Amniotic stem cell (primary cell): Measurements from ENCODE around the gene FOXJ2.
"Not testable (repeated sequence)": the region's sequence is repeated elsewhere in the genome, so short reads cannot be mapped to it uniquely, and the experiment has no call there.

Experiments
- DNase-seq: peaks from one replicate; lab custom pipeline; 2025; lab: John Stamatoyannopoulos, UW

The FOXJ2 gene

GRCh38 chr12:8032242-8033152, at the start of gene FOXJ2:
TSS of gene FOXJ2 (plus strand) at chr12:8032716. CDS start at chr12:8039833, 7,117 bp downstream.
- DNase-seq = no peak

GRCh38 chr12:7983019-7983418, 49.5 kb upstream of the FOXJ2 start:
- not testable (repeated sequence) for DNase-seq

GRCh38 chr12:7983460-7983859, 49.1 kb upstream of the FOXJ2 start:
- not testable (repeated sequence) for DNase-seq

DNA sequence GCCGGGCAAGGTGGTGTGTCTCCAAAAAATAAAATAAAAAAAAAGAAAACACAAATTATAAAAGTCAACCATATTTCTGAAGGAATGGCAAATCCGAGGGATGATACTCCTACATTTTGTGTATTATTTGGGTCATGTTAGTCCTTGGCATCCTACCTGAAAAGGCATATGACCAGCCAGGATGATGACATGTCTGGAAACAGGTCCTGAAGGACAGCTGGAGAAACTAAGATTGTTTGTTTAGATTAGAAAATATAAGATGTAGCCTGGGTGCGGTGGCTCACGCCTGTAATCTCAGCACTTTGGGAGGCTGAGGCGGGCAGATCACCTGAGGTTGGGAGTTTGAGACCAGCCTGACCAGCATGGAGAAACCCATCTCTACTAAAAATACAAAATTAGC, 47.6 kb upstream of the FOXJ2 start:
- no peak for DNase-seq

- no peak for DNase-seq
Observed at GRCh38 chr12:7985802-7986418, 46.6 kb upstream of the FOXJ2 start.

DNA sequence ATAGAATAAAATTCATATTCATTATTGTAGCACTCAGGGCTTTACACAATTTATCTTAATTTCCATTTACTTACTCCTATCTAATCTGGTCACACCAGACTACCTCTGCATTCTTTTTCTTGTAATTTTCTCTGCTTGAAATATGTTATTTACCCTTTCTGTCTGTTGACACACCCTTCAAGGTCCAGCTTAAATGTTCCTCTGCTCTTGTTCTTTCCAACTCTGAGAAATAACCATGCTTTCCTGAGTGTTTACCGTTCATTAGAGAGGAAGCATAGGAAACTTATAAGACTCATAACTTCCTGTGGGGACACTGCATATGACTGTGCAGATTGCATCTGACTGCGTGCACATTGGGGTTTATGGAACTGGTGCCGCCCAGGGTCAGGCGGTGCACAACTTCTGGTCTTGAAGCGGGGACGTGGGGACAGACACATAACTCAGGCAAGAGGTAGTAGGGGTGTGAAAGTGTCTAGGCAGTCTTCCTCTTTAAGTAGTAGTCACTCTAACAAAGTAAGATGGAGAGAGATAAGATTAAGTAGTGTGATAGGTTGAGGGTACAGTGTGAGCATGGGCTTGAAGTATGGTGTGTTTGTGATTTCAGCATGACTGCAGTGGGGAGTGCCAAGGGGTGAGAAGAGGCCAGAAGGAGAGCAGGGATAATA, 42.6 kb upstream of the FOXJ2 start:
- no peak for DNase-seq

DNA sequence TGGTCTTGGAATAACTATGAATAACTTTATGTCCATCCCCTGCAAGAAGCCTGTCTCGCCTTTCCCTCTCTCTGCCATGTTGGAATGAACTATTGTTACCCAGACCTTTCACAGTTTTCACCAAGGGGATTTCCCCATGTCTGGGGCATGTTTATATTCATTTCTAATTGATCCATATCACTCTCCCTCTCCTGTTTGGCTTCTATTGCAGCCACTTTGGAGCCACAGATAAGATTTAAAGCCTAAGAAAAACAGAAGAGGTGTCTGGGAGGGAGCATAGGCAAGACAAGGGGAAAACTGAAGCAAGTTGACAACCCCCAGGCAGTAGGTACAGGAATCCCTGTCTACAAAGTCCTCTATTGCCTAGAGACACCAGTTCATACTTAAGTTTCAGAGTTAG, 41.0 kb upstream of the FOXJ2 start:
- DNase-seq = no peak

GRCh38 chr12:7994731-7995205, 37.7 kb upstream of the FOXJ2 start:
- peak; percentile 73 for DNase-seq

DNA sequence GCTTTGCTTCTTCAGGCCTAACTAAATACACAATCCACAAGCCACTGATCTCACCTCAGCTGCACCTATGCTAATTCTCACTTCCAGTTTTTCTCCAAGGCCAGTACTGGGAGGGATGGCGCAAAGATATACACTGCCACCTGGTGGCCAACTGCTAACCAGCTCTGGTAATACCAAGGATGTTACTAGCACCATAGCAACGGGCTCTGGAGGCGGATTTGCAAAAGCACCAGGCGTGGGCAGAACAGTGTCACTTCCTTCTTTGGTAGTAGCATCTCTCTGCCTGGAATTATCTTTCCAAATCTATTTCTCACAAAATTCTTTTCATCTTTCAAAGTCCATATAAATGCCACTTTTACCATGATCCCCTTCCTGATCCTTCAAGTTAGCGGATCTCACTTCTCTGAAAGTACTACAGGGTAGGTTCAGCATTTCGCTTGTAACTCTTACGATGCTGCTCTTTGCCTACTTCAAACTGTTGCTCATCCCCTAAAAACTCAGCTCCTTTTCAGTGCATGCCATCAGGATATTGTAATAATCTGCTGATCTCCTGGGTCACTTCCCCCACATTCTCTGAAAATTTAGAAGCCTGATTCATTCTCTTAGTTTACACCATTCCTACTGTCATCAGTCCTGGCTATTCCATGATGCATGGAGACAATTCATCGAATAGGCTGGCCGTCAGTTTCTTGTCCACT, 37.1 kb upstream of the FOXJ2 start:
- peak; percentile 85 for DNase-seq

- DNase-seq = not testable (repeated sequence)
Observed at GRCh38 chr12:8000827-8001226, 31.7 kb upstream of the FOXJ2 start.

- not testable (repeated sequence) for DNase-seq
Observed at GRCh38 chr12:8001496-8001895, 31.0 kb upstream of the FOXJ2 start.

- DNase-seq = not testable (repeated sequence)
Observed at GRCh38 chr12:8004897-8005296, 27.6 kb upstream of the FOXJ2 start.

DNA sequence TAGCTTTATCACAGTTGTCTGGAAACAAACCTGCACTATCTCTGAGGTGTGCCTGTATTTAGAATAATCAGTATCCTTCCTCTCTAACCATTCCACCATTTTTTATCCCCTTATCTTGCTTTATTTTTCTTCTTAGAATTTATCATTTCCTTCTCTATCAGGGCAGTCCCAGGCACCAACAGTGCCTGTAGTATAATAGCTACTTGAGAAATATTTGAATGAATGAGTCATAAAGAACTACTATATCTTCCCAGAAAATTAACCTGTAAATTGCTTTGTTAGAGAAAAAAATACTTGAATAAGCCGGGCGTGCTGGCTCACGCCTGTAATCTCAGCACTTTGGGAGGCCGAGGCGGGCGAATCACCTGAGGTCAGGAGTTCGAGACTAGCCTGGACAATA, 21.2 kb upstream of the FOXJ2 start:
- no peak for DNase-seq

DNA sequence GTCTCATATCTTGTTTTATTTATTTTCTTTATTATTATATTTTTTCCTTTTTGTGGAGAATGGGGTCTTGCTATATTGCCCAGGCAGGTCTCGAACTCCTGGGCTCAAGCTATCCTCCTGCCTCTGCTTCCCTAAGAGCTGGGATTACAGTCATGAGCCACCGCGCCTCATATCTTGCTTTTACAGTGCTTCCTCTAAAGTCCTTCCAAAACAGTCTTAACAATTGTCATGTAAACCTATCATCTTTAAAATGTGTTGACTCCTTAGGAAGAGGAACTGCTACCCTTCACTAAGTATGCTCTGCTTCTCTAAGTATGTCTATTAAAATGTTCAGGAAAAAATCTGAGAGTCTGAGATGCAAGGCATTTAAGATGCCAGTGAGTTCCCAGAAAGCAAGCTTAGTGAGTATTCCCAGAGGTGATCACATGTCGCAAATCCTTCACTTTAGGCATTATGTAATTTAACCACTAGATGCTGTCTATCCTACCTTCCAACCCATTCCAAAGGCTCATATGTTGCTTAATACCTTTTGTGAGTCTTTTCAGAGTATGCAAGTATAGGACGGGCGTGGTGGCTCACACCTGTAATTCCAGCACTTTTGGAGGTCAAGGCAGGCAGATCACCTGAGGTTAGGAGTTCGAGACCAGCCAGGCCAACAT, 19.7 kb upstream of the FOXJ2 start:
- no peak for DNase-seq

- DNase-seq = no peak
Observed at GRCh38 chr12:8014836-8015235, 17.7 kb upstream of the FOXJ2 start.

DNA sequence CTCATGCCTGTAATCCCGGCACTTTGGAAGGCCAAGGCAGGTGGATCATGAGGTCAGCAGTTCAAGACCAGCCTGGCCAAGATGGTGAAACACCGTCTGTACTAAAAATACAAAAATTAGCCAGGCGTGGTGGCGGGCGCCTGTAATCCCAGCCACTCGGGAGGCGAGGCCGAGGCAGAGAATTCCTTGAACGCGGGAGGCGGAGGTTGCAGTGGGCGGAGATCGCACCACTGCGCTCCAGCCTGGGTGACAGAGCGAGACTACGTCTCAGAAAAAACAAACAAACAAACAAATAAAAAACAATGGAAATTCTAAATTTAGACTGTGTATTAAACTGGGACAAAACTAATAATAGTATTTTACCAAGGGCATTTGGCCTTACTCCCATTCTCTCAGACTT, 14.3 kb upstream of the FOXJ2 start:
- not testable (repeated sequence) for DNase-seq

DNA sequence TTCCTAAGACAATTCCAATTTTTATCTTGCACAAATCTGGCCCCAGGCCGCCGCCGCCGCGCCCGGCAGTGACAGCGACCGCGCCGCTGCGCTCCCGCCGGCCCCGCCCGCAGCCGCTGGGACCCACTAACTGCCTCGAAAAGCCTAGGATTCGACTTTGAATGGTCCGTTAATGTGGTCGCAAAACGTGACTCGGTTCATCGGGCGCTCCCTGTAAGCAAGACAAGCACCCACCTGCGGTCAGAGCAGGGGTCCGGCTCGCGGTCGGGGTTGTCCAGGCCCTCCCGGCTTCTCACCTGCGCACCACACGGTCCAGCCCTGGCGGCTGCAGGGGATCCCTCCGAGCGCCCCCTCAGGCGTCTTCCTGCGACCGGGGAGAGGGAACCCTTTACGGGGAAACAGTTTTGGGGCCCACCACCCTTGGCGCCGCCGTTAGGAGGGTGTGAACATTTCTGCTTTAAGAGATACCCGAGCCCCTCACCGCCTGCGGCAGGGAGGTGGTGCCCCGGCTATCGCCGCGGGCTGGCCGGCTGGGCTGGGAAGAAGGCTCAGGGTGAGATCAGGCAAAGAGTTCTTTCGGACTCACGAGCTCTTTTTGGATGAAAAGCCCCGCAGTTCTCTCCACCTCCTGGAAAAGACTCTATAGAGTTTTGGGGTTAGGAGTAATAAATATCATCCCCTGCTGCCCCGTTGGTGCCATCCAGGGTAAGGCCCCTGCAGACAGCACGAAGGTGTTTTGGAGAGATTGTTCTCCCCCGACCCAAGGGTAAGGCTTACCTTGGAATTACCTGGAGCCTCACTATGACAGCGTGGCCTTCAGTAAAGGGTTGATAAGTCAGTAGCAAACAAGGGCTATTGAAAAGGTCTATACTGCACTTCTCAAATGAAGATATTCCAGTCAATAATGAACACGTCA, 13.6 kb upstream of the FOXJ2 start:
- no peak for DNase-seq

DNA sequence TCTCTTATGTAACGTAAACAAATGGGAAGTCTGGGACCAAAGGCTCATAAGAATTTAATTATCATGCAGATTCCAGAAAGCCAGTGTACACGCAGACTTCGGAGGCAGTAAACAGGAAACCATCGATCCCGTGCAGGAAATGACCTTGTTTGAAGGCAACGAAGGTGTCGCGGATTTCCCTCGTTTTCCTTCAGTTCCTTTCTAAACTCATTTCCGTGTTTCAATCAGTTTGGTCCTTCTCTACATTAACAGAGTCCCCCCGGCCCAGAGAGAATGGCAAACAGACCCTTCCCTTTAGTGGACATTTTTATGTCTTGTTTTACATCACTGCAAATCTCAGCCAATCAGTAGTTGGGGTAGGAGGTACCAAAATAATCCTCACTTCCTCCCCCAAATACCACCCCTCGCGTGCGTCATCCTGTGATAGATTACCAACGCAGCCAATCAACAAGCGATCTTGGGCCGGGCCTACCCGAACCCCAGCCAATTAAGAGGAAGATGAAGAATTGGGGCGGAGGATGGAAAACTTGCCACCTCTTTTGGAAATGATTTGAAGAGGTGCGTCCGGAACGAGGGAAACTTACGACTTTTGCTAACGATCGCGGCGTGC, 6.1 kb upstream of the FOXJ2 start:
- peak; percentile 99 for DNase-seq

DNA sequence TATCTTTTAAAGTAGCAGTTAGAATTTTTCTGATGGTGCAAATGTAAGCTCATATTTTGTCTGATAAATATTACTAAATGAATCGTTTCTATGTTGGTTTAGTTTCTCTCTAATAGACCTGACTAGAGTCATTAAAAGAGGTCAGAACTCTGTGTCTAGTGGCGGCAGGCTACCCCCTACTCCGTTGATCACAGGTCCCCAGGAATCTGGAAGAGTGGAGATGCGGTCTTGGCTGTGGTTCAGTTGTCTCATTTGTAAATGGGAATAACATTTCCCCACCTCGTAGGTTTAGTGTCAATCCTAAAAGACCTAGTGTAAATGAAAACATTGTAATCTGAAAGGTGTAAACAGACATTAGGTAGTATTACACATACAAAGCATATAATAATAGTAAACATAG, 4.7 kb upstream of the FOXJ2 start:
- DNase-seq = no peak

DNA sequence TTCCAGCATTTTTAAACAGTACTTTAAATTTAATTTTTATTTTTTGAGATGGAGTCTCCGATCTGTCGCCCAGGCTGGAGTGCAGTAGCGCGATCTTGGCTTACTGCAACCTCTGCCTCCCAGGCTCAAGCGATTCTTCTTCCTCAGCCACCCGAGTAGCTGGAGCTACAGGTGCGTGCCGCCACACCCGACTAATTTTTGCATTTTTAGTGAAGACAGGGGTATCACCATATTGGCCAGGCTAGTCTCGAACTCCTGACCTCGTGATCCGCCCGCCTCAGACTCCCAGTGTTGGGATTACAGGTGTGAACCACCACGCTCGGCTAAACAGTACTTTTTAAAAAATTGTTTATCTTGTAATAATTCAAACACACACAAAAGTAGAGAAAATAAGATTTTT, 4.2 kb upstream of the FOXJ2 start:
- no peak for DNase-seq
